Chondrocyte (in vitro differentiated cells): Measurements from ENCODE around the gene CIC. TPM values are rescaled to one million over a fixed set of nuclear protein-coding genes. Genes with fewer than 3 reads are reported as not detected.
"Not testable (repeated sequence)": the region's sequence is repeated elsewhere in the genome, so short reads cannot be mapped to it uniquely, and the experiment has no call there.

Experiments used
- DNase-seq: peaks from one replicate; pipeline ENCODE4 v3.0.0; 2021; ENCODE audit warnings: mixed read lengths, low spot score
- H3K27ac Mint-ChIP-seq: one replicate; pipeline ENCODE4 v1.8.0; 2021; ENCODE audit warnings: mild to moderate bottlenecking, moderate library complexity, mixed read lengths; ENCODE audit not compliant: unreplicated experiment
- H3K27me3 Mint-ChIP-seq: 2 replicates; pipeline ENCODE4 v1.8.0; 2021; ENCODE audit warnings: low read depth, mixed read lengths
- H3K36me3 Mint-ChIP-seq: 2 replicates; pipeline ENCODE4 v1.8.0; 2021; ENCODE audit warnings: low read depth, mixed read lengths
- H3K4me1 Mint-ChIP-seq: 2 replicates; pipeline ENCODE4 v1.8.0; 2021; ENCODE audit warnings: low read depth, mild to moderate bottlenecking, mixed read lengths
- H3K4me3 Mint-ChIP-seq: one replicate; pipeline ENCODE4 v1.8.0; 2021; ENCODE audit warnings: mild to moderate bottlenecking, moderate library complexity, mixed read lengths; ENCODE audit not compliant: unreplicated experiment
- H3K9me3 Mint-ChIP-seq: 2 replicates; pipeline ENCODE4 v1.8.0; 2021; ENCODE audit warnings: low read depth, mixed read lengths
- CTCF ChIP-seq: fragments of 200-600 bp; sonication (generic); IDR thresholded peaks from 2 replicates; pipeline ENCODE4 v1.5.0; 2021; ENCODE audit warnings: antibody characterized with exemption, mild to moderate bottlenecking, moderate library complexity
- total RNA-seq: library from RNA; stranded (reverse); gene quantifications from 3 replicates; pipeline ENCODE4 v1.2.1, GENCODE V29; 2021

The CIC gene
- total RNA-seq, 1 donor from 2014 or later: 83.6 TPM

DNA sequence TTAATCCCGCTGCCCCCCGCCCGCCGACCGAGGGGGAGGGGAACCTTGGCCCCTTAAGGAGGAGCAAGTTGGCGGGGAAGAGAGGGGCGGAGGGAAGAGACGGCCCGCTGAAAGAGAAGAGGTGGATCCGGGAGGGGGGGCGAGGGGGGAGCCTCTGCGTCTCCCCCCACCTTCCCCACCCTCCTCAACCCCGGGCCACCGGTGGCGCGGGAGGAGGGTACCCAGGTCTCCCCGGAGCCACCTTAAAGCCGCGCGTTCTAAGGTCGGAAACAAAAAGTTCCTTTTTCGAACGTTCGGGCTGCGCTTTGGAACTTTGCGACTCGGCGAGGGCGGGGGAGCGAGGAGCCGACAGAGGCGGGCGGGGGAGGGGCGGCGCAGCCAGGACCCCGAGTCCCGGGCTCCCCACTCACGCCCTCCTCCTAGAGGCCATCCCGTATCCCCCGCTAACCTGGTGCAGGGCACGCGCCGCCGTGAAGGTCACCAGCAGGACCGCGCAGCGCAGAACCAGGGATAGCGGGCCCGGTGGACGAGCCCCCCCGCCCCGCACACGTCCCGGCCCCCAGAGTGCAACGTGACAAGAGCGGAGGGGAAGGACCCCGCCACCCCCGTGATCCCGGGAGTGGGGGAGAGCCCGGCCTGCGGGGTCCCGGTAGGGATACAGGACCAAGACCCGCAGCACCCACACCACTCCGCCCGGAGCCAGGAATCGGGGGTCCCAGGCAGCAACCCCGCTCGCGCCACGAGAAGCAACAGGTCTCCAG, 14.8 kb upstream of the CIC start:
- H3K9me3 Mint-ChIP-seq: no peaks in the 10 kb centered on the region
- H3K4me1 Mint-ChIP-seq: peaks cover 43% of the 10 kb centered on the region
- peaks cover 4% of the 10 kb centered on the region for H3K36me3 Mint-ChIP-seq
- H3K4me3 Mint-ChIP-seq: peak overlapping the region; percentile 74
- H3K27me3 Mint-ChIP-seq: no peaks in the 10 kb centered on the region
- TF ChIP-seq CTCF: peak; percentile 24
- no peak for DNase-seq
- H3K27ac Mint-ChIP-seq: peak overlapping the region; percentile 27

- Mint-ChIP-seq H3K27me3 (no peaks in the 10 kb centered on the region), H3K9me3 (no peaks in the 10 kb centered on the region), H3K4me3 (peak within 1 kb of the TSS; percentile 74), H3K36me3 (peaks cover 2% of the 10 kb centered on the region), H3K4me1 (peaks cover 39% of the 10 kb centered on the region), H3K27ac (peak within 1 kb of the TSS; percentile 94)
- DNase-seq: no peak
- no peak for TF ChIP-seq CTCF
Observed at GRCh38 chr19:42254850-42255765, 13.9 kb upstream of the CIC start, which contains the start of gene ERF. Gene ERF (minus strand): TSS chr19:42255128. CDS start chr19:42254999, 129 bp downstream.

DNA sequence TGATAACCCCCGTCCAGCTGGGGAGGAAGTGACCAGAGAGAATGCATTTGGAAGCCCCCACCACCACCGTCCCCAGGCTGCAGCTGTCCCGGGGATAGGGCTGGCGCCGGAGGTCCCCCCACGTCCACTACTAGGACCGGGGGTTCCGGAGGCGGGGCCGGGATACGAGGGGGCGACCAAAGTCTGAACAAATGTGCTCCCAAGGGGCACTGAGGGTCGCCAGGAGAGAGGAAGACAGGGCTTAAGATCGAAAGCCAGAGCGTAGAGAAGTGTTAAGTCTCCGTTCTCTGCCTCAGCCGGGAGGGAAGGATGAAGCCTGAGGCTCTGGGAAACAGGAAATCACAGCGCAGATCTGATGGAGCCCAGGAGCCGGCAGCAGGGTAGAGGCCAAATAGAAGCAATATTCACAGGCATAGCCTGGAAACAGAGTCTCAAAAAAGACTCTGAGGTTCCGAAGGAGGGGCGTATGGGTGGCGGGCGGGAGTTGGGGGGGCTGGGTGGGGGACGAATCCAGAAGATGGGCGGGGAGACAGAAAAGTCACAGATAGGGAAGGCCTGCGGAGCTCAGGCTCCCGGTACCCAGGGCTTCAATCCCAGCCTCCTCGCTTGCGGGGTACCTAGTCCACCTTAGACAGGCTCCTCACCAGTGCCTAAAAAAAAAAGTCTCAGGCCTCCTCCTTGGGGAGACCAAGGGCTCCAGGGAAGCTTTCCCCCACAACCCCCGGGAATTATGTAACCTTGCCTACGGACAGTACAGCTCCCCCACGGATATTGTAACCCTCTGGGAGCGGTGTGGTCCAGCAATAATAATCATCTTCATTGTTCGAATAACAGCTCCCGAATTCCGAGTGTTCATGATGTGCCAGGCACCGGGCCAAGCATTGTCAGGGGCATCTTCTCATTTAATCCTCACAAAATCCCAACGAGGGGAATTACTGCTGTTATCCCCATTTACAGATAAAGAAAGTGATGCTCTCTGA, 13.0 kb upstream of the CIC start:
- Mint-ChIP-seq H3K36me3 (peaks cover 2% of the 10 kb centered on the region), H3K27me3 (no peaks in the 10 kb centered on the region)

GRCh38 chr19:42257842-42258241, 11.2 kb upstream of the CIC start:
- H3K27ac Mint-ChIP-seq, H3K36me3 Mint-ChIP-seq, H3K27me3 Mint-ChIP-seq, H3K9me3 Mint-ChIP-seq, H3K4me3 Mint-ChIP-seq, DNase-seq: not testable (repeated sequence)
- H3K4me1 Mint-ChIP-seq: peaks cover 19% of the 10 kb centered on the region

More for the DNA sequence above, 13.0 kb upstream of the CIC start:
- DNase-seq: no peak
- peak overlapping the region; percentile 74 for H3K4me3 Mint-ChIP-seq
- peak overlapping the region; percentile 94 for H3K27ac Mint-ChIP-seq
- no peaks in the 10 kb centered on the region for H3K9me3 Mint-ChIP-seq
- peaks cover 30% of the 10 kb centered on the region for H3K4me1 Mint-ChIP-seq
- TF ChIP-seq CTCF: no peak

GRCh38 chr19:42261763-42262162, 7.3 kb upstream of the CIC start:
- no peak for DNase-seq
- no peak overlapping the region for H3K4me3 Mint-ChIP-seq
- H3K36me3 Mint-ChIP-seq: no peaks in the 10 kb centered on the region
- no peaks in the 10 kb centered on the region for H3K9me3 Mint-ChIP-seq
- no peaks in the 10 kb centered on the region for H3K27me3 Mint-ChIP-seq
- peaks cover 8% of the 10 kb centered on the region for H3K4me1 Mint-ChIP-seq
- no peak for TF ChIP-seq CTCF
- H3K27ac Mint-ChIP-seq: no peak overlapping the region

- not testable (repeated sequence) for H3K27me3 Mint-ChIP-seq, H3K4me3 Mint-ChIP-seq, H3K36me3 Mint-ChIP-seq, DNase-seq, H3K27ac Mint-ChIP-seq, H3K9me3 Mint-ChIP-seq
- peaks cover 23% of the 10 kb centered on the region for H3K4me1 Mint-ChIP-seq
Observed at GRCh38 chr19:42266105-42266504, 2.9 kb upstream of the CIC start.

DNA sequence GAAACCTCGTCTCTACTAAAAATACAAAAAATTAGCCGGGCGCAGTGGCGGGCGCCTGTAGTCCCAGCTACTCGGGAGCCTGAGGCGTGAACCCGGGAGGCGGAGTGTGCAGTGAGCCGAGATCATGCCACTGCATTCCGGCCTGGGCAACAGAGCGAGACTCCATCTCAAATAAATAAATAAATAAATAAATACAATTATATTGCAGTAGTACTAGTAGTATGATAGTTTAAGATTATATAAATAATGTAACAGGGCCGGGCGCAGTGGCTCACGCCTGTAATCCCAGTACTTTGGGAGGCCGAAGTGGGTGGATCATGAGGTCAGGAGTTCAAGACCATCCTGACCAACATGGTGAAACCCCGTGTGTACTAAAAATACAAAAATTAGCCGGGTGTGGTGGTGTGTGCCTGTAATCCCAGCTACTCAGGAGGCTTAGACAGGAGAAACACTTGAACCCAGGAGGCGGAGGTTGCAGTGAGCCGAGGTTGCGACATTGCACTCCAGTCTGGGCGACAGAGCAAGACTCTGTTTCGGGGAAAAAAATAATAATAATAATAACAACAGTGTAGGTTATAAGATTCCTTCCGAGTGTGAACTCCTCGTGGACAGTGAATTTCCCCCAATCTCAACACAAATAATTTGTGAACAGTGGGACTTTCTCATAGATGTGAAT, 2.0 kb upstream of the CIC start:
- H3K9me3 Mint-ChIP-seq, DNase-seq, H3K27ac Mint-ChIP-seq, H3K36me3 Mint-ChIP-seq, H3K27me3 Mint-ChIP-seq, H3K4me3 Mint-ChIP-seq: not testable (repeated sequence)
- peaks cover 22% of the 10 kb centered on the region for H3K4me1 Mint-ChIP-seq
